NCI-H748 (cell line): ENCODE measurements around the gene IGLON5.

Experiments used
- DNase-seq: peaks from one replicate; lab custom pipeline; 2025; ENCODE audit not compliant: unreplicated experiment; lab: John Stamatoyannopoulos, UW

The IGLON5 gene

DNA sequence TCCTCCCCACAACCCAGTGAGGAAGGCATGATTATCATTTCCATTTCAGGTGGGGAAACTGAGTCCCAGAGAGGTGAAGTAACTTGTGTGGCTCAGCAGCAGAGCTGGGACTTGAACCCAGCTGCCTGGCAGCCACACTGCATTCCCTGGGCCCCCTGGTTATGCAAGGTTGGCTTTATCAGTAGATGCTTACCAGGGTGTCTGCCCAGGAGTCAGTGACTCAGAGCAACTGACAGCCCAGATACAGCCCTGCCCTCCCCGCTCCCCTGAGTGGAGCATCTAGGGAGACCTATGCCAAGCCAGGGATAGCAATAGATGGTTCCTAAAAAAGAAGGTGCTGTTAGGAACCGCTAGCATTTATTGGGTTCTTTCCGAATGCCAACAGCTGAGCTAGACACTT, 5.9 kb downstream of the IGLON5 start:
- no peak for DNase-seq

- DNase-seq = no peak
These were observed 6.5 kb downstream of the IGLON5 start for GRCh38 chr19:51317968-51318367.

DNA sequence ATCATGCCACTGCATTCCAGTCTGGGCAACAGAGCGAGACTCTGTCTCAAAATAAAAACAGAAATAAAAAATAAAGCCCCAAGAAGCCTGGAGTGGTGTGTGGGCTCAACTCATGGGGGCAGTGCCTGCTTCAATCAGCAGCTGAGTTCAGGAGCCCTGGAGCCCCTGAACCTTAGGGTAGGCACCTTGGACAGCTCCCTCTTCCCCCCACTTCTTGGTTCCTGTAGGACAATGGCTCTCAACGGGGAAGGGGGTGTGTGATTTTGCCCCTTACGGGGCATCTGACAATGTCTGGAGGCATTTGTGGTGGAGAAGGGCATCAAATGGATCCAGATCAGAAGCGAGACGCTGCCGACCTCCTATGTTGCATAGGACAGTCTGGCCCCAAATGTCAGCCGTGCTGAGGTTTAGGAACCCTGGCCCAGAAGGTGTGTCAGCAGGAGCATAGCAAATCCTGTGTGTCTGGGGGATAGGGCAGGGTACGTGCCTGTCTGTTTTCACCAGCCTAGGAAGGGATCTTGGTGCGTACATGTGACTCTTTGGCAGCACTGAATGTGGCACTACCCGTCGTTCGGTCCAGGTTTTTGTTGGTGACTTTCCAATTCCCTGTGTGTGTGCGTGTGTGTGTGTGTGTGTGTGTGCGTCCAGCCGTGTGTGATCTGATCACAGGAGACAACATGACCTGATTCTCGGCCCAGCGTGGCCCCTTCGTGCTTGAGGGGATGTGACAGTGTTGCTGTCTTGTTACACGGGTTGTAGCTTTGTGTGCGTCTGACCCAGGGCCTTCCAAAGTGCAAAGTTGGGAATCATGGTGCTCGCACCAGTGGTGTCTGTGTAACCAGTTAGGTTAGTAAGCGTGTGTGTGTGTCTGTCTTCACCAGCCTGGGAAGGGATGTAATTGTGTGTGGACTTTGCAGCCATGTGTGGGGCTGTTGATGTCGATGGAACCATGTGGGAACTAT, 7.5 kb downstream of the IGLON5 start:
- DNase-seq = no peak

GRCh38 chr19:51319649-51320279, 8.3 kb downstream of the IGLON5 start:
- DNase-seq = no peak

GRCh38 chr19:51320280-51320657, 8.8 kb downstream of the IGLON5 start:
- no peak for DNase-seq

- DNase-seq = no peak
These were observed 10.4 kb downstream of the IGLON5 start for GRCh38 chr19:51321799-51322198.

DNA sequence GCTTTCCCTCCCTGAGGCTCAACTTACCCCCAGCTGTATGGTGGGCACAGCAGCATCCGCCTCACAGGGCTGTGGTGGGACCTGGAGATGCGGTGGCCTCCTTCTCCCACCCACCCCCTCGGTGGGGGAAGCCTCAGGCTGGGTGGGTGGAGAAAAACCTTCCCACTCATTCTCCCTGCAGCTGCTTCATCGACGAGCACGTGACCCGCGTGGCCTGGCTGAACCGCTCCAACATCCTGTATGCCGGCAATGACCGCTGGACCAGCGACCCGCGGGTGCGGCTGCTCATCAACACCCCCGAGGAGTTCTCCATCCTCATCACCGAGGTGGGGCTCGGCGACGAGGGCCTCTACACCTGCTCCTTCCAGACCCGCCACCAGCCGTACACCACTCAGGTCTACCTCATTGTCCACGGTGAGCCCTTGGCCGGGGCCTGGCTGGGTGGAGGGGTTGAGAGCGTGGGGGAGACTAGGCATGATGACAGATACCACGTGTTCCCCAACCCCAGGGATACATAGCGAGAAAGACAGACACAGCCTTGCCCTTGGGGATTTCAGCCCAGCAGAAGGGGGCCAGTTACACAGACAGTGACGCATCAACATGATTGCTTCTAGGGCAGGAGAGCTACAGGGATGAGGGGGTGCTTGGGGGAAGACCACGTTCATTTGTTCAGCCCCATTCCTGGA, 12.2 kb downstream of the IGLON5 start:
- no peak for DNase-seq

GRCh38 chr19:51324167-51324481, 12.7 kb downstream of the IGLON5 start:
- no peak for DNase-seq

- no peak for DNase-seq
These were observed 13.9 kb downstream of the IGLON5 start for GRCh38 chr19:51325161-51325976.

DNA sequence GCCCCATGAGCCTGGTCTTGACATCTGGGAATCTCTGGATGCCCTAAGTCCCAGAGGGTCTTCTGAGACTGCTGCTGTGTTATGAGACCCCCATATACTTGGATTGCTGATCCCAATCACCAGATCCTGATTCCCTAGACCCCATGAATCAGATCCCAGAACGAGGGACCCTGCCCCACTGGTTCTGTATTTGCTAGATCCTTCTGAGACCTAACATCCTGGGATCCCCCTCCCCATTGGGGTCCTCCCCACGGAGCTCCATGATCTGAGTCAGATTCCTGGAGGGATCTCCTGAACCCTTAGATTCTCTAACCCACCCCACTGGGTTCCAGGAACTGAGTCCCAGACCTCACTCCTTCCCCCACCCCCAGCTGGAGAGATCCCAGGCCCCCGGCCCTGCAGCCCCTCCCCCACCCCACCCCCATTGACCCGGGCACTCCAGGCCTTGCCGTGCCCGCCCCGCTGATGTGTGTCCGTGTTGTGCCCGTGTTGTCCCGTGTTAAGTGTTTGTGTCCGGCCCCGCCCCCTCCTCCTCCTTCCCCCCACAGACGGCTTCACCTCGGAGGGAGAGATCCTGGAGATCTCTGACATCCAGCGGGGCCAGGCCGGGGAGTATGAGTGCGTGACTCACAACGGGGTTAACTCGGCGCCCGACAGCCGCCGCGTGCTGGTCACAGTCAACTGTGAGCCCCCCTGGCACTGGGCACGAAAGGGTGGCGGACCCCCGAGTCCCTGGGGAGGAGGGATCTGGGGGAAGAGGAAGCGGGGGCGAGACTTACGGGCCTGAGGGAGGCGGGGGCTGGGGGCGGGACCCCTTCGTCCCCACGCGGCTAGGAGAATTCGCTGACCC, 15.0 kb downstream of the IGLON5 start:
- DNase-seq = no peak

DNA sequence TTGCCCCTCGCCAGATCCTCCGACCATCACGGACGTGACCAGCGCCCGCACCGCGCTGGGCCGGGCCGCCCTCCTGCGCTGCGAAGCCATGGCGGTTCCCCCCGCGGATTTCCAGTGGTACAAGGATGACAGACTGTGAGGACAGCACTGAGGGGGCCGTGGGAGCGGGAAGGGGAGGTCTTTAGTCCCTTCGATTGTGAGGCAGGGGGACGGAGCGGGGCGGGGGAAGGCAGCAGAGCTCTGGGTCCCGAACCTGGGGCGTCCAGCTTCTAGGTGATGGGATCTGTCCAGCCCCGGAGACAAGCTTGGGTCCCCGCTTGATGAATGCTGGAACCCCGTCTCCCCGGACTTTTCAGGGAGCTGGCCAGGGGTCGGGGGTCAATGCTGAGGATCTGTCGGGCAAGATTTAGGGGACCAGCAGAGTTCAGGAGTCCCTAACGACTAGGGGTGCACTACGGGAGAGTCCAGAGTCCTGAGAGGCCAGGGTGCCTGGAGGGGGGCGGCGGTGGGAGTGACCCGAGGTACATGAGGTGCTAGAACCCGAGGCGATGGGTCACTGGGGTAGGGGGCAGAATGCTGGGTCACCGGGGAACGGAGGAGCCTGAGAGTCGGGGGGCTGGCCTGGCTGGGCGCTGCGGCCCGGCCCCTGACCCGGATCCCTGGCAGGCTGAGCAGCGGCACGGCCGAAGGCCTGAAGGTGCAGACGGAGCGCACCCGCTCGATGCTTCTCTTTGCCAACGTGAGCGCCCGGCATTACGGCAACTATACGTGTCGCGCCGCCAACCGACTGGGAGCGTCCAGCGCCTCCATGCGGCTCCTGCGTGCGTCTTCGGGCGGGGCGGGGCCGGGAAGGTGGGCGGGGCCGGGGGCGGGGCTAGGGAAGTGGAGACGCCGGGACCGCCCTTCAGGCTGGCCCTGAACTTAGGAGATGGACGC, 15.9 kb downstream of the IGLON5 start:
- no peak for DNase-seq

DNA sequence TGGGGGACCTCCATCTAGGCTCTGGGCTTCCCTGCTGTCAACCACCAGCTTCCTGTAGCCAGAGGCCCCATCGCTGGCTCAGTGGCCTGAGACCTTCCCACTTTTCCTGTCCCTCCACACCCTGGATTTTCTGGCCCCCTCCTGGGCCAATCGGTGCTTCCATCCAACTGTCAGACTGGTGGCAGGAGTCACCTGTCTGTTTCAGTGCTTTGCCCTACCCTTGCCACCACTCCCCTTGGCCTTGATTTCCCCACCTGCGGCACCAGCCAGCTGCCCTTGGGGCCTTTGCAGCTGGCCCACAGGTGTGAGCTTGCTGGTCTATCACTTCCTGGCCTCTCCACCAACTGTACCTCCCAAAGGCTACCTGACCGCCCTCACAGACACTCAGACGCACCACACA, 18.0 kb downstream of the IGLON5 start:
- DNase-seq = no peak

GRCh38 chr19:51330366-51330765, 18.9 kb downstream of the IGLON5 start:
- DNase-seq = no peak

GRCh38 chr19:51331193-51331592, 19.7 kb downstream of the IGLON5 start:
- DNase-seq = no peak

DNA sequence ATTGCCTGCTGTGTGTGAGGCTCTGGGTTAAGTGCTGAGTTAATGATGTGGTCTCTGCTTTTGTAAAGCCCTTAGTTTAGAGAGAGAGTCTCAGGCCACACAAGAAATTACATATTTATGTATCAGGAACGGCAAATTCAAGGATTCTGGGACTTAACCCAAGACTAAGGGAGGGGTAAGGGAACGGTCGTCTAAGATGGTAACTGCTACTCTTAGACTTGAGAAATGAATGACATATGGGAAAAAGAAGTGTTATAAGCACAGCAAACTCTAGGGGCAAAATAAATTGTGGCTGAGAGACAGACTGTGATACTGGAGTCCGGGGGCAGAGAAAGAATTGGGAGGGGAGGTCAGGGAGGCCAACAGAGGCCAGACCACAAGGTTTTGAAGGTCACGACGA, 20.3 kb downstream of the IGLON5 start:
- DNase-seq = no peak

GRCh38 chr19:51333836-51334460, 22.5 kb downstream of the IGLON5 start:
- no peak for DNase-seq

- DNase-seq = no peak
These were observed 25.9 kb downstream of the IGLON5 start for GRCh38 chr19:51337141-51337860.
